Measurements from ENCODE around the gene CYRIA.

Gene CYRIA

GRCh38 chr2:16647992-16648617, 17.5 kb downstream of the CYRIA start:
- H4K8ac ChIP-seq (ENCODE audit: low read depth, low read length): no peak overlapping the region
- no peaks in the 10 kb centered on the region for H3K79me2 ChIP-seq (ENCODE audit: control insufficient read depth, insufficient read depth, low read length, poor library complexity)
- no peak overlapping the region for H3K14ac ChIP-seq (ENCODE audit: low read length)
- no peak overlapping the region for H3K9ac ChIP-seq (ENCODE audit: low read length)
- no peaks in the 10 kb centered on the region for H3K9me3 ChIP-seq (ENCODE audit: insufficient read depth, low read depth, low read length)
- no peak overlapping the region for H2BK120ac ChIP-seq (ENCODE audit: insufficient read depth, low read length, poor library complexity)
- no peak overlapping the region for H3K27ac ChIP-seq (ENCODE audit: low read depth, low read length)
- no peaks in the 10 kb centered on the region for H3K27me3 ChIP-seq (ENCODE audit: insufficient read depth, low read length)
- WGBS (ENCODE audit: extremely low coverage, insufficient coverage, insufficient read length): no CpG with 5 or more reads among the region's 2 CpGs
- H4K91ac ChIP-seq (ENCODE audit: low read depth, low read length): no peak overlapping the region
- H4K12ac ChIP-seq (ENCODE audit: low read depth, low read length): no peak overlapping the region
- H3K4me1 ChIP-seq (ENCODE audit: control insufficient read depth in 1 of 2, insufficient read depth in 2 of 2, low read length in 2 of 2): peaks cover 3 to 5% of the 10 kb centered on the region in 2 experiments
- H3K36me3 ChIP-seq (ENCODE audit: control insufficient read depth in 1 of 2, insufficient read depth in 2 of 2, low read length in 2 of 2): no peaks in the 10 kb centered on the region
- H3K23ac ChIP-seq (ENCODE audit: low read length): no peak overlapping the region
- no peak overlapping the region for H3K4ac ChIP-seq (ENCODE audit: low read depth, low read length)
- no peak overlapping the region for H2BK5ac ChIP-seq (ENCODE audit: low read depth, low read length, poor library complexity)
- H3K4me2 ChIP-seq (ENCODE audit: low read length): no peak overlapping the region
- H2BK12ac ChIP-seq (ENCODE audit: low read length): no peak overlapping the region
- H3K4me3 ChIP-seq (ENCODE audit: low read depth, low read length): no peak overlapping the region
- H2AFZ ChIP-seq (ENCODE audit: insufficient read depth, low read length, poor library complexity): no peak overlapping the region
- H3K79me1 ChIP-seq (ENCODE audit: low read length): peaks cover 11% of the 10 kb centered on the region
- no peak overlapping the region for H2AK5ac ChIP-seq (ENCODE audit: low read length)
- peak; percentile 30 to 57 for DNase-seq
- H3K18ac ChIP-seq (ENCODE audit: low read length): no peak overlapping the region

GRCh38 chr2:16645775-16646559, 19.7 kb downstream of the CYRIA start:
- H4K12ac ChIP-seq (ENCODE audit: low read depth, low read length): no peak overlapping the region
- no peak overlapping the region for H3K18ac ChIP-seq (ENCODE audit: low read length)
- H3K27ac ChIP-seq (ENCODE audit: low read depth, low read length): no peak overlapping the region
- H3K79me1 ChIP-seq (ENCODE audit: low read length): peaks cover 3% of the 10 kb centered on the region
- H3K9me3 ChIP-seq (ENCODE audit: insufficient read depth, low read depth, low read length): no peaks in the 10 kb centered on the region
- H2AFZ ChIP-seq (ENCODE audit: insufficient read depth, low read length, poor library complexity): no peak overlapping the region
- H3K36me3 ChIP-seq (ENCODE audit: control insufficient read depth in 1 of 2, insufficient read depth in 2 of 2, low read length in 2 of 2): no peaks in the 10 kb centered on the region
- WGBS (ENCODE audit: extremely low coverage, insufficient coverage, insufficient read length): no CpG with 5 or more reads among the region's 3 CpGs
- no peaks in the 10 kb centered on the region for H3K79me2 ChIP-seq (ENCODE audit: control insufficient read depth, insufficient read depth, low read length, poor library complexity)
- DNase-seq: peak in 1 of 2 donors; percentile 86
- H4K8ac ChIP-seq (ENCODE audit: low read depth, low read length): no peak overlapping the region
- no peak overlapping the region for H3K23ac ChIP-seq (ENCODE audit: low read length)
- no peak overlapping the region for H2AK5ac ChIP-seq (ENCODE audit: low read length)
- peak overlapping the region; percentile 57 for H4K91ac ChIP-seq (ENCODE audit: low read depth, low read length)
- no peak overlapping the region for H3K4me3 ChIP-seq (ENCODE audit: low read depth, low read length)
- no peak overlapping the region for H3K4me2 ChIP-seq (ENCODE audit: low read length)
- peak overlapping the region; percentile 25 for H3K14ac ChIP-seq (ENCODE audit: low read length)
- H3K4me1 ChIP-seq (ENCODE audit: control insufficient read depth in 1 of 2, insufficient read depth in 2 of 2, low read length in 2 of 2): peaks cover 3 to 4% of the 10 kb centered on the region in 2 experiments
- H2BK120ac ChIP-seq (ENCODE audit: insufficient read depth, low read length, poor library complexity): peak overlapping the region; percentile 58
- no peak overlapping the region for H3K4ac ChIP-seq (ENCODE audit: low read depth, low read length)
- H3K27me3 ChIP-seq (ENCODE audit: insufficient read depth, low read length): no peaks in the 10 kb centered on the region
- H3K9ac ChIP-seq (ENCODE audit: low read length): no peak overlapping the region
- H2BK5ac ChIP-seq (ENCODE audit: low read depth, low read length, poor library complexity): no peak overlapping the region
- peak overlapping the region; percentile 43 for H2BK12ac ChIP-seq (ENCODE audit: low read length)

- Histone ChIP-seq H3K79me2 (ENCODE audit: control insufficient read depth, insufficient read depth, low read length, poor library complexity) (peaks cover 2% of the 10 kb centered on the region), H3K23ac (ENCODE audit: low read length) (no peak overlapping the region), H3K18ac (ENCODE audit: low read length) (no peak overlapping the region), H3K9ac (ENCODE audit: low read length) (no peak overlapping the region), H4K12ac (ENCODE audit: low read depth, low read length) (no peak overlapping the region), H2BK120ac (ENCODE audit: insufficient read depth, low read length, poor library complexity) (no peak overlapping the region), H3K79me1 (ENCODE audit: low read length) (peaks cover 6% of the 10 kb centered on the region), H3K9me3 (ENCODE audit: insufficient read depth, low read depth, low read length) (no peaks in the 10 kb centered on the region), H2BK12ac (ENCODE audit: low read length) (no peak overlapping the region), H3K27ac (ENCODE audit: low read depth, low read length) (no peak overlapping the region), H3K4ac (ENCODE audit: low read depth, low read length) (no peak overlapping the region), H3K14ac (ENCODE audit: low read length) (no peak overlapping the region), H4K8ac (ENCODE audit: low read depth, low read length) (no peak overlapping the region), H2AFZ (ENCODE audit: insufficient read depth, low read length, poor library complexity) (no peak overlapping the region), H3K4me1 (ENCODE audit: control insufficient read depth in 1 of 2, insufficient read depth in 2 of 2, low read length in 2 of 2) (peaks cover 7 to 9% of the 10 kb centered on the region in 2 experiments), H3K4me3 (ENCODE audit: low read depth, low read length) (no peak overlapping the region), H3K4me2 (ENCODE audit: low read length) (no peak overlapping the region), H2BK5ac (ENCODE audit: low read depth, low read length, poor library complexity) (no peak overlapping the region), H3K36me3 (ENCODE audit: control insufficient read depth in 1 of 2, insufficient read depth in 2 of 2, low read length in 2 of 2) (peaks cover 2 to 3% of the 10 kb centered on the region in 2 experiments), H4K91ac (ENCODE audit: low read depth, low read length) (no peak overlapping the region), H3K27me3 (ENCODE audit: insufficient read depth, low read length) (no peaks in the 10 kb centered on the region), H2AK5ac (ENCODE audit: low read length) (no peak overlapping the region)
- no CpG with 5 or more reads among the region's 7 CpGs for WGBS (ENCODE audit: extremely low coverage, insufficient coverage, insufficient read length)
- DNase-seq: peak in 1 of 2 donors; percentile 67
These were observed 20.5 kb downstream of the CYRIA start for GRCh38 chr2:16645088-16645487.

GRCh38 chr2:16644221-16644925, 21.3 kb downstream of the CYRIA start:
- Histone ChIP-seq H2BK12ac (ENCODE audit: low read length) (no peak overlapping the region), H3K79me2 (ENCODE audit: control insufficient read depth, insufficient read depth, low read length, poor library complexity) (peaks cover 3% of the 10 kb centered on the region), H3K18ac (ENCODE audit: low read length) (no peak overlapping the region), H3K4me1 (ENCODE audit: control insufficient read depth in 1 of 2, insufficient read depth in 2 of 2, low read length in 2 of 2) (peaks cover 9 to 10% of the 10 kb centered on the region in 2 experiments), H3K27ac (ENCODE audit: low read depth, low read length) (no peak overlapping the region), H3K4me2 (ENCODE audit: low read length) (no peak overlapping the region), H2BK120ac (ENCODE audit: insufficient read depth, low read length, poor library complexity) (no peak overlapping the region), H3K4me3 (ENCODE audit: low read depth, low read length) (no peak overlapping the region), H2AFZ (ENCODE audit: insufficient read depth, low read length, poor library complexity) (no peak overlapping the region), H3K79me1 (ENCODE audit: low read length) (peaks cover 6% of the 10 kb centered on the region), H3K23ac (ENCODE audit: low read length) (no peak overlapping the region), H3K9ac (ENCODE audit: low read length) (no peak overlapping the region), H4K12ac (ENCODE audit: low read depth, low read length) (no peak overlapping the region), H3K4ac (ENCODE audit: low read depth, low read length) (no peak overlapping the region), H3K9me3 (ENCODE audit: insufficient read depth, low read depth, low read length) (no peaks in the 10 kb centered on the region), H4K8ac (ENCODE audit: low read depth, low read length) (no peak overlapping the region), H2AK5ac (ENCODE audit: low read length) (no peak overlapping the region), H2BK5ac (ENCODE audit: low read depth, low read length, poor library complexity) (no peak overlapping the region), H4K91ac (ENCODE audit: low read depth, low read length) (no peak overlapping the region), H3K14ac (ENCODE audit: low read length) (no peak overlapping the region), H3K27me3 (ENCODE audit: insufficient read depth, low read length) (no peaks in the 10 kb centered on the region), H3K36me3 (ENCODE audit: control insufficient read depth in 1 of 2, insufficient read depth in 2 of 2, low read length in 2 of 2) (peaks cover 4 to 5% of the 10 kb centered on the region in 2 experiments)
- no CpG with 5 or more reads among the region's 6 CpGs for WGBS (ENCODE audit: extremely low coverage, insufficient coverage, insufficient read length)
- DNase-seq: peak in 1 of 2 donors; percentile 41
